CD14-positive monocyte (primary cell): ENCODE data around the gene CBLC. TPM values are rescaled to one million over a fixed set of nuclear protein-coding genes. Genes with fewer than 3 reads are reported as not detected.
A peak's percentile ranks its signal among the peaks of the same experiment; 100 is the strongest.

ENCODE experiments used
- DNase-seq, 3 donors: peaks; one replicate each; pipeline ENCODE4 v3.0.0-alpha.2; 2011 to 2022
- H2AFZ ChIP-seq: 2 replicates; pipeline ENCODE4 v1.6.0; 2012; ENCODE audit warnings: mild to moderate bottlenecking, low read depth, low read length, inconsistent platforms; ENCODE audit not compliant: insufficient read depth, poor library complexity, severe bottlenecking
- H3K27ac ChIP-seq, 2 donors: 1 replicate in 1 of 2; 2 replicates in 1 of 2; pipeline ENCODE4 v1.5.1; 2012 to 2013; ENCODE audit warnings: low read length in 2 of 2, control low read depth in 1 of 2, inconsistent platforms in 1 of 2, low read depth in 1 of 2, mild to moderate bottlenecking in 1 of 2
- H3K27me3 ChIP-seq, 2 donors: one replicate each; pipeline versions ENCODE4 v1.6.0 to v1.6.1; 2011 to 2013; ENCODE audit warnings: low read length in 2 of 2; ENCODE audit not compliant: control insufficient read depth in 2 of 2, insufficient read depth in 2 of 2
- H3K36me3 ChIP-seq, 2 donors: replicated peaks in 1 of 2; 1 replicate in 1 of 2; 2 replicates in 1 of 2; pipeline versions ENCODE4 v1.5.1 to v1.6.1; 2012 to 2013; ENCODE audit warnings: low read length in 2 of 2, control low read depth in 1 of 2, inconsistent platforms in 1 of 2, mild to moderate bottlenecking in 1 of 2; ENCODE audit not compliant: insufficient read depth in 2 of 2, control insufficient read depth in 1 of 2
- H3K4me1 ChIP-seq, 2 donors: 1 replicate in 1 of 2; 2 replicates in 1 of 2; pipeline versions ENCODE4 v1.5.1 to v1.6.1; 2012 to 2013; ENCODE audit warnings: low read length in 2 of 2, control low read depth in 1 of 2, inconsistent platforms in 1 of 2, mild to moderate bottlenecking in 1 of 2, moderate library complexity in 1 of 2; ENCODE audit not compliant: insufficient read depth in 2 of 2, control insufficient read depth in 1 of 2
- H3K4me2 ChIP-seq: replicated peaks from 2 replicates; pipeline ENCODE3; 2012; ENCODE audit warnings: low read length, moderate library complexity, mild to moderate bottlenecking; ENCODE audit not compliant: poor library complexity, severe bottlenecking; ENCODE audit errors: extremely low read depth
- H3K4me3 ChIP-seq, 3 experiments: fragments of 200-600 bp in 1 of 3; sonication (generic) in 1 of 3; replicated peaks in 1 of 3; 1 replicate in 2 of 3; 2 replicates in 1 of 3; pipeline ENCODE4 v1.5.1; 2011 to 2013; ENCODE audit warnings: low read length in 3 of 3, mild to moderate bottlenecking in 3 of 3, control low read depth in 2 of 3, low read depth in 2 of 3, inconsistent platforms in 1 of 3, moderate library complexity in 1 of 3
- H3K79me2 ChIP-seq: 2 replicates; pipeline ENCODE4 v1.6.0; 2012; ENCODE audit warnings: mild to moderate bottlenecking, control low read depth, inconsistent platforms, low read length, moderate library complexity; ENCODE audit not compliant: insufficient read depth
- H3K9ac ChIP-seq: 2 replicates; pipeline ENCODE4 v1.6.0; 2017; ENCODE audit warnings: low read length, mild to moderate bottlenecking; ENCODE audit not compliant: insufficient read depth, poor library complexity, severe bottlenecking
- H3K9me3 ChIP-seq, 2 donors: replicated peaks in 1 of 2; 1 replicate in 1 of 2; 2 replicates in 1 of 2; pipeline versions ENCODE4 v1.5.1 to v1.6.1; 2012 to 2013; ENCODE audit warnings: low read length in 2 of 2, control low read depth in 1 of 2; ENCODE audit not compliant: control insufficient read depth in 1 of 2, insufficient read depth in 1 of 2
- H4K20me1 ChIP-seq: 2 replicates; pipeline ENCODE4 v1.6.0; 2012; ENCODE audit warnings: mild to moderate bottlenecking, low read length, control low read depth, moderate library complexity; ENCODE audit not compliant: insufficient read depth
- H3K27ac Mint-ChIP-seq, 7 donors: one replicate each; pipeline ENCODE4 v1.8.0; 2020; ENCODE audit warnings: mild to moderate bottlenecking in 7 of 7, mixed read lengths in 7 of 7, moderate library complexity in 6 of 7, inconsistent platforms in 2 of 7
- H3K27me3 Mint-ChIP-seq, 3 donors: one replicate each; pipeline ENCODE4 v1.8.0; 2021 to 2022; ENCODE audit warnings: low read depth in 3 of 3, mild to moderate bottlenecking in 3 of 3, mixed read lengths in 3 of 3, moderate library complexity in 3 of 3, inconsistent platforms in 1 of 3
- H3K36me3 Mint-ChIP-seq, 2 donors: one replicate each; pipeline ENCODE4 v1.8.0; 2020; ENCODE audit warnings: mixed read lengths in 2 of 2, inconsistent platforms in 1 of 2, mild to moderate bottlenecking in 1 of 2
- H3K4me1 Mint-ChIP-seq: one replicate; pipeline ENCODE4 v1.8.0; 2020; ENCODE audit warnings: mild to moderate bottlenecking, mixed read lengths
- H3K4me3 Mint-ChIP-seq, 2 donors: one replicate each; pipeline ENCODE4 v1.8.0; 2020; ENCODE audit warnings: mild to moderate bottlenecking in 2 of 2, mixed read lengths in 2 of 2, moderate library complexity in 1 of 2
- H3K9me3 Mint-ChIP-seq, 7 donors: one replicate each; pipeline ENCODE4 v1.8.0; 2020 to 2022; ENCODE audit warnings: mixed read lengths in 7 of 7, mild to moderate bottlenecking in 6 of 7, moderate library complexity in 6 of 7, inconsistent platforms in 2 of 7
- WGBS: methylation state at CpG from one replicate; pipeline ENCODE4 v1.1.5; 2013; ENCODE audit warnings: missing lambda C conversion rate; ENCODE audit not compliant: insufficient coverage; 5-methylcytosine and 5-hydroxymethylcytosine counted together
- intact Hi-C, 2 donors: fragments of 100-400 bp; cut with micrococcal nuclease; formaldehyde crosslinking; loops; one replicate each; pipeline versions ENCODE4 v1.15.0 to v1.15.1; 2023
- polyA plus RNA-seq, 3 donors: library from polyadenylated mRNA; depleted of rRNA in 1 of 3; unstranded in 2 of 3; stranded (reverse) in 1 of 3; fragments of 300-500 nt in 2 of 3; fragments of >200 nt in 1 of 3; fragmentation: Illumina TruSeq in 2 of 3; gene quantifications; 1 replicate in 2 of 3; 2 replicates in 1 of 3; pipeline ENCODE4 v1.2.3, GENCODE V29; 2012 to 2021
- TF ChIP-seq, protein P1 (sequence below): fragments of 200-600 bp; IDR thresholded peaks from one replicate; pipeline ENCODE4 v1.8.0; 2022; ENCODE audit warnings: antibody characterized with exemption, mild to moderate bottlenecking

Gene CBLC
- polyA plus RNA-seq, 3 donors: not detected

GRCh38 chr19:44817725-44818465, 40.2 kb downstream of the CBLC start:
- no peak overlapping the region for H3K4me3 ChIP-seq
- H3K27me3 ChIP-seq: no peaks in the 10 kb centered on the region
- Mint-ChIP-seq H3K4me1 (no peaks in the 10 kb centered on the region), H3K27me3 (peaks cover 4 to 11% (median 8%) of the 10 kb centered on the region in 3 donors), H3K9me3 (no peaks in the 10 kb centered on the region), H3K27ac (peak overlapping the region in 1 of 7 donors; percentile 35), H3K4me3 (no peak overlapping the region), H3K36me3 (no peaks in the 10 kb centered on the region)
- intact Hi-C loops: no loop called here
- no peaks in the 10 kb centered on the region for H3K79me2 ChIP-seq
- 97% methylated on average over 5 of the region's 8 CpGs for WGBS
- H3K9me3 ChIP-seq: no peaks in the 10 kb centered on the region
- no peaks in the 10 kb centered on the region for H4K20me1 ChIP-seq
- H3K36me3 ChIP-seq: no peaks in the 10 kb centered on the region
- no peak overlapping the region for H3K4me2 ChIP-seq
- TF ChIP-seq, protein P1, sequence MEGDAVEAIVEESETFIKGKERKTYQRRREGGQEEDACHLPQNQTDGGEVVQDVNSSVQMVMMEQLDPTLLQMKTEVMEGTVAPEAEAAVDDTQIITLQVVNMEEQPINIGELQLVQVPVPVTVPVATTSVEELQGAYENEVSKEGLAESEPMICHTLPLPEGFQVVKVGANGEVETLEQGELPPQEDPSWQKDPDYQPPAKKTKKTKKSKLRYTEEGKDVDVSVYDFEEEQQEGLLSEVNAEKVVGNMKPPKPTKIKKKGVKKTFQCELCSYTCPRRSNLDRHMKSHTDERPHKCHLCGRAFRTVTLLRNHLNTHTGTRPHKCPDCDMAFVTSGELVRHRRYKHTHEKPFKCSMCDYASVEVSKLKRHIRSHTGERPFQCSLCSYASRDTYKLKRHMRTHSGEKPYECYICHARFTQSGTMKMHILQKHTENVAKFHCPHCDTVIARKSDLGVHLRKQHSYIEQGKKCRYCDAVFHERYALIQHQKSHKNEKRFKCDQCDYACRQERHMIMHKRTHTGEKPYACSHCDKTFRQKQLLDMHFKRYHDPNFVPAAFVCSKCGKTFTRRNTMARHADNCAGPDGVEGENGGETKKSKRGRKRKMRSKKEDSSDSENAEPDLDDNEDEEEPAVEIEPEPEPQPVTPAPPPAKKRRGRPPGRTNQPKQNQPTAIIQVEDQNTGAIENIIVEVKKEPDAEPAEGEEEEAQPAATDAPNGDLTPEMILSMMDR: no peak
- H3K9ac ChIP-seq: no peak overlapping the region
- DNase-seq: no peak
- H2AFZ ChIP-seq: no peak overlapping the region
- no peak overlapping the region for H3K27ac ChIP-seq
- H3K4me1 ChIP-seq: no peaks in the 10 kb centered on the region

DNA sequence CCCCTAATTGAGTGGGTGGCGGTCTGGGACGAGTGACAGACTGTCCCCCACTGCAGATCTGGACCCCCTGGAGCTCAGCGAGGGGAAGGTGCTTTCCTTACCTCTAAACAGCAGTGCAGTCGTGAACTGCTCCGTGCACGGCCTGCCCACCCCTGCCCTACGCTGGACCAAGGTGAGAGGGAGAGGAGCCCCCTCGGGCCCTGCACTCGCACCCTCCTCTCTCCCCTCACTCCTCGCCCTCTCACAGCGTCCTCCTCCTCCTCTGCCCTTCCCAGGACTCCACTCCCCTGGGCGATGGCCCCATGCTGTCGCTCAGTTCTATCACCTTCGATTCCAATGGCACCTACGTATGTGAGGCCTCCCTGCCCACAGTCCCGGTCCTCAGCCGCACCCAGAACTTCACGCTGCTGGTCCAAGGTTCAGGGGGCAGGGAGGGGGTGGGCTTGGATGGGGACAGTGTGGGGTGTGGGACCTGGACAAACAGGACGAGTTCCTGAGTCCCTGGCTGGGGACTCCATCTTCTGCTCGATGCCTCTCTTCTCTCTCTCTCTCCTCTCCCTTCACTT, 40.9 kb downstream of the CBLC start:
- no peak for DNase-seq
- no peak overlapping the region for H2AFZ ChIP-seq
- H3K27ac ChIP-seq: no peak overlapping the region
- H3K79me2 ChIP-seq: no peaks in the 10 kb centered on the region
- no peaks in the 10 kb centered on the region for H3K9me3 Mint-ChIP-seq
- H4K20me1 ChIP-seq: no peaks in the 10 kb centered on the region
- H3K27me3 Mint-ChIP-seq: peaks cover 4 to 11% (median 8%) of the 10 kb centered on the region in 3 donors
- intact Hi-C loops: no loop called here
- no peaks in the 10 kb centered on the region for H3K9me3 ChIP-seq
- H3K36me3 ChIP-seq: no peaks in the 10 kb centered on the region
- TF ChIP-seq, protein P1: no peak
- no peaks in the 10 kb centered on the region for H3K4me1 ChIP-seq
- no peaks in the 10 kb centered on the region for H3K27me3 ChIP-seq
- H3K4me2 ChIP-seq: no peak overlapping the region
- H3K9ac ChIP-seq: no peak overlapping the region
- no peak overlapping the region for H3K4me3 ChIP-seq
- WGBS: 96% methylated on average over 6 of the region's 20 CpGs
- H3K27ac Mint-ChIP-seq: no peak overlapping the region
- H3K36me3 Mint-ChIP-seq: no peaks in the 10 kb centered on the region
- H3K4me1 Mint-ChIP-seq: no peaks in the 10 kb centered on the region
- H3K4me3 Mint-ChIP-seq: no peak overlapping the region
